OCI-LY7 (cell line): ENCODE results near the gene ZNF627. TPM values are rescaled to one million over a fixed set of nuclear protein-coding genes. Genes with fewer than 3 reads are reported as not detected.

Experiments
- BruUV-seq: library from RNA; stranded (reverse); fragments of 400-500 nt; replicated peaks from 2 replicates; lab custom pipeline; 2021; lab: Mats Ljungman, UMichigan
- CTCF ChIA-PET: fragments of 300-600 bp; sonication (Branson Sonifier 250); formaldehyde crosslinking; loops from one replicate; lab custom pipeline; 2022; ENCODE audit warnings: antibody characterized with exemption; ENCODE audit not compliant: unreplicated experiment; lab: Charles Lee
- POLR2A ChIA-PET: fragments of 300-600 bp; sonication (Branson Sonifier 250); formaldehyde crosslinking; loops from one replicate; lab custom pipeline; 2022; ENCODE audit warnings: antibody characterized with exemption; lab: Charles Lee
- DNase-seq: peaks from one replicate; pipeline ENCODE4 v3.0.0-alpha.2; 2015; ENCODE audit warnings: low spot score
- H2AFZ ChIP-seq: fragments of 200-600 bp; sonication (generic), shearing (Covaris generic); 2 replicates; pipeline ENCODE4 v1.6.1; 2014; ENCODE audit warnings: mild to moderate bottlenecking, antibody characterized with exemption, low read length, moderate library complexity
- H3K27ac ChIP-seq: fragments of 200-600 bp; sonication (generic); 2 replicates; pipeline ENCODE4 v1.5.1; 2014; ENCODE audit warnings: mixed run types, low read depth, mild to moderate bottlenecking, moderate library complexity, low read length, inconsistent platforms; ENCODE audit not compliant: poor library complexity, severe bottlenecking
- H3K36me3 ChIP-seq: fragments of 200-600 bp; sonication (generic); 2 replicates; pipeline ENCODE4 v1.6.1; 2014; ENCODE audit warnings: mild to moderate bottlenecking, antibody characterized with exemption, low read length, moderate library complexity, mixed read lengths; ENCODE audit not compliant: insufficient read depth
- H3K4me1 ChIP-seq: fragments of 200-600 bp; sonication (generic); 2 replicates; pipeline ENCODE4 v1.5.1; 2014; ENCODE audit warnings: mild to moderate bottlenecking, low read length; ENCODE audit not compliant: insufficient read depth, poor library complexity, severe bottlenecking
- H3K4me2 ChIP-seq: fragments of 200-600 bp; sonication (generic); 2 replicates; pipeline ENCODE4 v1.6.1; 2014; ENCODE audit warnings: mild to moderate bottlenecking, low read length
- H3K4me3 ChIP-seq: fragments of 200-600 bp; sonication (generic); 2 replicates; pipeline ENCODE4 v1.5.1; 2014; ENCODE audit warnings: mild to moderate bottlenecking, low read depth, low read length; ENCODE audit not compliant: poor library complexity, severe bottlenecking
- H3K79me2 ChIP-seq: fragments of 200-600 bp; sonication (generic); 2 replicates; pipeline ENCODE4 v1.6.1; 2016; ENCODE audit warnings: low read depth, mild to moderate bottlenecking, low read length, moderate library complexity, mixed read lengths; ENCODE audit not compliant: insufficient read depth
- H3K9me2 ChIP-seq: fragments of 200-600 bp; sonication (generic); 2 replicates; pipeline ENCODE4 v1.6.1; 2016; ENCODE audit warnings: mild to moderate bottlenecking, low read length, mixed read lengths; ENCODE audit not compliant: insufficient read depth
- H3K9me3 ChIP-seq: fragments of 200-600 bp; sonication (generic); 2 replicates; pipeline ENCODE4 v1.6.1; 2014; ENCODE audit warnings: mild to moderate bottlenecking, mixed run types, low read length, mixed read lengths
- H4K20me1 ChIP-seq: fragments of 200-600 bp; sonication (generic); 2 replicates; pipeline ENCODE4 v1.6.1; 2014; ENCODE audit warnings: mild to moderate bottlenecking, antibody characterized with exemption, low read length, moderate library complexity, mixed read lengths; ENCODE audit not compliant: insufficient read depth
- EZH2phosphoT487 ChIP-seq: fragments of 200-600 bp; sonication (generic); IDR thresholded peaks from 2 replicates; pipeline ENCODE4 v1.6.1; 2018; ENCODE audit warnings: low read depth, borderline replicate concordance, mild to moderate bottlenecking, mixed run types, antibody characterized with exemption, low read length, moderate library complexity, mixed read lengths
- intact Hi-C: fragments of 100-400 bp; cut with micrococcal nuclease; formaldehyde crosslinking; loops from one replicate; pipeline ENCODE4 v1.10.0; 2022; ENCODE audit not compliant: unreplicated experiment
- total RNA-seq, 2 experiments: library from RNA; depleted of rRNA in 1 of 2; stranded (reverse); fragments of >200 nt in 1 of 2; shearing (Covaris generic) in 1 of 2; gene quantifications; 2 replicates each; pipeline ENCODE4 v1.2.3, GENCODE V29; 2014 to 2022
- TF ChIP-seq, protein P1 (sequence below): fragments of 200-600 bp; sonication (generic); conservative IDR thresholded peaks from 2 replicates; pipeline ENCODE4 v1.5.1; 2014; ENCODE audit warnings: mild to moderate bottlenecking, antibody characterized with exemption, low read length, moderate library complexity, mixed read lengths

The ZNF627 gene
- total RNA-seq, 2 experiments from 2014 or later, result 11.0 to 16.8 TPM

DNA sequence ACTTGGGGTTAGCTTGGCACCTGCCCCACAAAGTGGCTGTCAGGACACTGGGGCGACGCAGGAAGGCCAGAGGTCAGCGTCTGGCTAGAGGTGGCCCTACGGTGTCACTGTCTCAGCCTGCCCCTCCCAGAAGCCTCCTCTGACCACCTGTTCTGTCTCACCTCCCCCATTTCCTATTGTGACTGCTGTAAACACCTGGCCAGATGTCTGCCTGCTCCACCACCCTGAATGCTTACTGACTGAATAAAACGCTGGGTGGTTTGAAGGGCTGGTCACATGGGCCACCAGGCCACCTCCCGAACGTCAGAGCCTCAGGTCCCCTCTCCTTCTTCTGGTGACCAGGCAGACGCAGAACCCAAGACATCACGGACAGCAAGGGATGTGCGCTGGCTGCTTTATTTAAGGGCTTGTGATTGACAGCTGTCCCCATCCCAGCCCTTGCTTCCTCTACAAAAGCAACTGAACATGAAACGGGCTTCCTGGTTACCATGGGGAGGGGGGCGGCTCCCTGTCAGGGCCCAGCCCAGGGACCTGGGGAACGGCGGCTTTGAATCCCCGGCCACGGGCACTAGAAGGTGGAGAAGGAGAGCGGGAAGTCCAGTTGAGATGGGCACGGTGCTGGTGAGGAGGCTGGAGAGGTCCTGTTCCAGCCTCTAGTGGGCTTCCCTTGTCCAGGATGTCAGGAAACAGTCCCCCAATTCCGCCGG lies 44.5 kb upstream of the ZNF627 start:
- peak; percentile 81 for DNase-seq
- intact Hi-C loops, result loop anchor here (5.0 kb wide), 1 partner anchor 34 kb away; no protein-coding TSS in a partner anchor
- Histone ChIP-seq H3K4me1 (peaks cover 41% of the 10 kb centered on the region), H3K9me2 (no peaks in the 10 kb centered on the region), H3K79me2 (peaks cover 19% of the 10 kb centered on the region), H3K4me2 (peak overlapping the region; percentile 69), H2AFZ (no peak overlapping the region), H3K4me3 (peak overlapping the region; percentile 38), H4K20me1 (no peaks in the 10 kb centered on the region), H3K9me3 (no peaks in the 10 kb centered on the region), H3K36me3 (peaks cover 51% of the 10 kb centered on the region), H3K27ac (peak overlapping the region; percentile 67)
- CTCF ChIA-PET, result no interaction called here
- no peak for TF ChIP-seq EZH2phosphoT487
- TF ChIP-seq, protein P1, sequence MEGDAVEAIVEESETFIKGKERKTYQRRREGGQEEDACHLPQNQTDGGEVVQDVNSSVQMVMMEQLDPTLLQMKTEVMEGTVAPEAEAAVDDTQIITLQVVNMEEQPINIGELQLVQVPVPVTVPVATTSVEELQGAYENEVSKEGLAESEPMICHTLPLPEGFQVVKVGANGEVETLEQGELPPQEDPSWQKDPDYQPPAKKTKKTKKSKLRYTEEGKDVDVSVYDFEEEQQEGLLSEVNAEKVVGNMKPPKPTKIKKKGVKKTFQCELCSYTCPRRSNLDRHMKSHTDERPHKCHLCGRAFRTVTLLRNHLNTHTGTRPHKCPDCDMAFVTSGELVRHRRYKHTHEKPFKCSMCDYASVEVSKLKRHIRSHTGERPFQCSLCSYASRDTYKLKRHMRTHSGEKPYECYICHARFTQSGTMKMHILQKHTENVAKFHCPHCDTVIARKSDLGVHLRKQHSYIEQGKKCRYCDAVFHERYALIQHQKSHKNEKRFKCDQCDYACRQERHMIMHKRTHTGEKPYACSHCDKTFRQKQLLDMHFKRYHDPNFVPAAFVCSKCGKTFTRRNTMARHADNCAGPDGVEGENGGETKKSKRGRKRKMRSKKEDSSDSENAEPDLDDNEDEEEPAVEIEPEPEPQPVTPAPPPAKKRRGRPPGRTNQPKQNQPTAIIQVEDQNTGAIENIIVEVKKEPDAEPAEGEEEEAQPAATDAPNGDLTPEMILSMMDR, result 0 out of 2 replicates have a peak, but pooled peaks have one; percentile 17
- POLR2A ChIA-PET, result no interaction called here
- no TSS peak for BruUV-seq

DNA sequence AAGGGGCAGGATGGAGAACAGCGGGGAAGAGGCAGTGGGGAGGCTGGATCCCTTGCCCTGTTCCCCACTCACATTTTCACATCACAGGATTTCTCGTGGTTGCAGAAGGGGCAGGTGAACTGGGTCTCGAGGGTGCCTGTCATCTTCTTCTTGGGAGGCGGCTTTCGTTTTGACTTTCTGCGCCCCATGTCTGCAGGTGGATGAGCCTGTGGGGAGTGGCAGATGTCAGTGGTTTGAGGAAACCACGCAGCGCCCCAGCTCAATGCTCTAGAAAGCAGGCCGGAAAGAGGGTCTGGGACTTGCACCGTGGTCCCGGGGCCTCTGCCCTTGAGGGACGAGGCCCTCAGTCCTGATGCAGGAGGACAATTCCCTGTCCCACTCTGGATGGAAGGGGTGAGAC lies 43.1 kb upstream of the ZNF627 start:
- Histone ChIP-seq H3K9me2 (no peaks in the 10 kb centered on the region), H3K9me3 (no peaks in the 10 kb centered on the region), H3K27ac (peak overlapping the region; percentile 67), H3K4me2 (peak overlapping the region; percentile 69), H4K20me1 (peaks cover 10% of the 10 kb centered on the region; the same call in 1 of the 2 replicates), H3K79me2 (peaks cover 31% of the 10 kb centered on the region), H3K4me1 (peaks cover 48% of the 10 kb centered on the region), H3K4me3 (no peak overlapping the region), H3K36me3 (peaks cover 51% of the 10 kb centered on the region), H2AFZ (no peak overlapping the region)
- BruUV-seq, result no TSS peak
- ChIA-PET POLR2A (interaction anchor here (0.7 kb wide), 1 partner anchor 61 kb away, joined by 5 read pairs; no protein-coding TSS in a partner anchor), CTCF (no interaction called here)
- intact Hi-C loops, result loop anchor here (5.0 kb wide), 1 partner anchor 33 kb away; no protein-coding TSS in a partner anchor
- peak; percentile 63 for DNase-seq
- TF ChIP-seq, protein P1, result no peak
- no peak for TF ChIP-seq EZH2phosphoT487

DNA sequence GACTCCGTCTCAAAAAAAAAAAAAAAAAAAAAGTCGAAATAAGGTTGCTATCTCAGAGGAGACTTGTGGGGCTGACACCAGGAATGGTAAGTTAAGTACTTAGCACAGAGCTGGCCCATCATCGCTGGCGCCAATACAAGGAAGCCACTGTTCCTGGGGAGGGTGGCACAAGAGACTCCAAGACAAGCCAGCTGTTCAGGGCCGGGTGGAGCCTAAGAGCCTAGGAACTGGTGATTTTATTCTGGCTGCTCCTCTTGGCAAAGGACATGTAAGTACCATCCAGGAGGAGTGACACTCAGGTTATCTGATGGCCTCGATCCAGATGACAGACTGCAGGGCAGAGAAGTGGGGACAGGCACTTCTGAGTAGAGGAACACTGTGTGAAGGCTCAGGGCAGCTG lies 42.0 kb upstream of the ZNF627 start:
- Histone ChIP-seq H3K27ac (no peak overlapping the region), H4K20me1 (peaks cover 10% of the 10 kb centered on the region; the same call in 1 of the 2 replicates), H3K4me1 (peaks cover 50% of the 10 kb centered on the region), H3K9me2 (no peaks in the 10 kb centered on the region), H3K4me3 (no peak overlapping the region), H3K9me3 (no peaks in the 10 kb centered on the region), H3K4me2 (no peak overlapping the region), H2AFZ (no peak overlapping the region), H3K79me2 (peaks cover 41% of the 10 kb centered on the region), H3K36me3 (peaks cover 51% of the 10 kb centered on the region)
- intact Hi-C loops, result no loop called here
- BruUV-seq, result no TSS peak
- DNase-seq, result no peak
- CTCF ChIA-PET, result no interaction called here
- POLR2A ChIA-PET, result no interaction called here
- no peak for TF ChIP-seq EZH2phosphoT487
- TF ChIP-seq, protein P1, result no peak
